Ramos (cell line): Measurements from ENCODE around the gene AKNAD1.
"Not testable (repeated sequence)": the region's sequence is repeated elsewhere in the genome, so short reads cannot be mapped to it uniquely, and the experiment has no call there.

Experiments used
- in situ Hi-C: fragments of 300-500 bp; cut with MboI; formaldehyde crosslinking; loops from one replicate; pipeline ENCODE4 v1.14.3; 2022; ENCODE audit warnings: low sequenced_read_pairs; ENCODE audit not compliant: unreplicated experiment

AKNAD1 gene

GRCh38 chr1:108856994-108857393 is at the start of gene AKNAD1:
Gene AKNAD1, minus strand, starts transcription at chr1:108857094. Its CDS starts 4,430 bp downstream, at chr1:108852664.
- in situ Hi-C loops = no loop called here

GRCh38 chr1:108901106-108901505 is 44.2 kb upstream of the AKNAD1 start:
- in situ Hi-C loops = no loop called here

- in situ Hi-C loops = no loop called here
Measured at GRCh38 chr1:108897865-108898720, 41.2 kb upstream of the AKNAD1 start.

- in situ Hi-C loops = no loop called here
Measured at GRCh38 chr1:108896146-108897145, 39.6 kb upstream of the AKNAD1 start.

GRCh38 chr1:108893141-108893530 is 36.2 kb upstream of the AKNAD1 start:
- in situ Hi-C loops = no loop called here

GRCh38 chr1:108892356-108893140 is 35.7 kb upstream of the AKNAD1 start:
- in situ Hi-C loops = no loop called here

GRCh38 chr1:108889706-108890384 is 33.0 kb upstream of the AKNAD1 start:
- in situ Hi-C loops = no loop called here

GRCh38 chr1:108889006-108889645 is 32.2 kb upstream of the AKNAD1 start:
- in situ Hi-C loops = not testable (repeated sequence)

GRCh38 chr1:108886292-108886691 is 29.4 kb upstream of the AKNAD1 start:
- in situ Hi-C loops = no loop called here

GRCh38 chr1:108884968-108885367 is 28.1 kb upstream of the AKNAD1 start:
- in situ Hi-C loops = no loop called here

- in situ Hi-C loops = no loop called here
Measured at GRCh38 chr1:108882837-108883236, 25.9 kb upstream of the AKNAD1 start.

- in situ Hi-C loops = no loop called here
Measured at GRCh38 chr1:108881369-108881768, 24.5 kb upstream of the AKNAD1 start.

- in situ Hi-C loops = no loop called here
Measured at GRCh38 chr1:108880850-108881249, 24.0 kb upstream of the AKNAD1 start.

- in situ Hi-C loops = no loop called here
Measured at GRCh38 chr1:108878678-108879077, 21.8 kb upstream of the AKNAD1 start.

- in situ Hi-C loops = no loop called here
Measured at GRCh38 chr1:108878160-108878469, 21.2 kb upstream of the AKNAD1 start.

- in situ Hi-C loops = no loop called here
Measured at GRCh38 chr1:108877348-108878159, 20.7 kb upstream of the AKNAD1 start.

GRCh38 chr1:108871050-108871724 is 14.3 kb upstream of the AKNAD1 start:
- in situ Hi-C loops = no loop called here

- in situ Hi-C loops = no loop called here
Measured at GRCh38 chr1:108865316-108865910, 8.5 kb upstream of the AKNAD1 start.
